Measurements from ENCODE around the gene DLG2. TPM values are rescaled to one million over a fixed set of nuclear protein-coding genes. Genes with fewer than 3 reads are reported as not detected.

DLG2 gene
- total RNA-seq, 1 experiment from 2014 or later: 17.5 TPM

DNA sequence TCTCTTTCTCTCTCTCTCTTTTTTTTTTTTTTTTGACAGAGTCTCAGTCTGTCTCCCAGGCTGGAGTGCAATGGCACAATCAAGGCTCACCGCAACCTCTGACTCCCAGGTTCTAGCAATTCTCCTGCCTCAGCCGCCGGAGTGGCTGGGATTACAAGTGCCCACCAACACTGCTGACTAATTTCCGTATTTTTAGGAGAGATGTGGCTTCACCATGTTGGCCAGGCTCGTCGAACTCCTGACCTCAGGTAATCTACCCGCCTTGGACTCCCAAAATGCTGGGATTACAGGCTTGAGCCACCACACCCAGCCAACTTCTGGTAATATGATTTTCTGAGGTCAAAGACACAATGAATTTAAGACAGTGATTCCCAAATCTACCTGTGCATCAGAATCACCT, 1681.2 kb downstream of the DLG2 start:
- no peaks in the 10 kb centered on the region for H3K27me3 Mint-ChIP-seq (ENCODE audit: low read depth)
- ChIA-PET POLR2A (no interaction called here), CTCF (no interaction called here)
- H3K27ac Mint-ChIP-seq: no peak overlapping the region
- no peak overlapping the region for H3K4me3 Mint-ChIP-seq
- peaks cover 9% of the 10 kb centered on the region; the same call in 1 of the 2 replicates for H3K9me3 Mint-ChIP-seq
- H3K4me1 Mint-ChIP-seq: peaks cover 17% of the 10 kb centered on the region
- ATAC-seq (no peak), DNase-seq (ENCODE audit: low spot score) (no peak)
- H3K36me3 Mint-ChIP-seq: no peaks in the 10 kb centered on the region
- TF ChIP-seq ZNF263 (CRISPR knock-in tag; IDR thresholded peaks at IDR 0.05; ENCODE audit: low read depth) (no peak), HMGA2 (CRISPR knock-in tag; IDR thresholded peaks at IDR 0.05) (no peak), ZNF232 (CRISPR knock-in tag; IDR thresholded peaks at IDR 0.05) (no peak), GRHL2 (CRISPR knock-in tag; IDR thresholded peaks at IDR 0.05; ENCODE audit: insufficient replicate concordance, severe bottlenecking) (no peak), NFE2L1 (CRISPR knock-in tag; IDR thresholded peaks at IDR 0.05) (no peak), ZNF317 (CRISPR knock-in tag; IDR thresholded peaks at IDR 0.05; ENCODE audit: borderline replicate concordance, low read depth) (no peak), ELF4 (CRISPR knock-in tag; IDR thresholded peaks at IDR 0.05; ENCODE audit: low read depth) (no peak), TEAD1 (CRISPR knock-in tag; IDR thresholded peaks at IDR 0.05) (no peak)
- TF ChIP-seq, protein P1, sequence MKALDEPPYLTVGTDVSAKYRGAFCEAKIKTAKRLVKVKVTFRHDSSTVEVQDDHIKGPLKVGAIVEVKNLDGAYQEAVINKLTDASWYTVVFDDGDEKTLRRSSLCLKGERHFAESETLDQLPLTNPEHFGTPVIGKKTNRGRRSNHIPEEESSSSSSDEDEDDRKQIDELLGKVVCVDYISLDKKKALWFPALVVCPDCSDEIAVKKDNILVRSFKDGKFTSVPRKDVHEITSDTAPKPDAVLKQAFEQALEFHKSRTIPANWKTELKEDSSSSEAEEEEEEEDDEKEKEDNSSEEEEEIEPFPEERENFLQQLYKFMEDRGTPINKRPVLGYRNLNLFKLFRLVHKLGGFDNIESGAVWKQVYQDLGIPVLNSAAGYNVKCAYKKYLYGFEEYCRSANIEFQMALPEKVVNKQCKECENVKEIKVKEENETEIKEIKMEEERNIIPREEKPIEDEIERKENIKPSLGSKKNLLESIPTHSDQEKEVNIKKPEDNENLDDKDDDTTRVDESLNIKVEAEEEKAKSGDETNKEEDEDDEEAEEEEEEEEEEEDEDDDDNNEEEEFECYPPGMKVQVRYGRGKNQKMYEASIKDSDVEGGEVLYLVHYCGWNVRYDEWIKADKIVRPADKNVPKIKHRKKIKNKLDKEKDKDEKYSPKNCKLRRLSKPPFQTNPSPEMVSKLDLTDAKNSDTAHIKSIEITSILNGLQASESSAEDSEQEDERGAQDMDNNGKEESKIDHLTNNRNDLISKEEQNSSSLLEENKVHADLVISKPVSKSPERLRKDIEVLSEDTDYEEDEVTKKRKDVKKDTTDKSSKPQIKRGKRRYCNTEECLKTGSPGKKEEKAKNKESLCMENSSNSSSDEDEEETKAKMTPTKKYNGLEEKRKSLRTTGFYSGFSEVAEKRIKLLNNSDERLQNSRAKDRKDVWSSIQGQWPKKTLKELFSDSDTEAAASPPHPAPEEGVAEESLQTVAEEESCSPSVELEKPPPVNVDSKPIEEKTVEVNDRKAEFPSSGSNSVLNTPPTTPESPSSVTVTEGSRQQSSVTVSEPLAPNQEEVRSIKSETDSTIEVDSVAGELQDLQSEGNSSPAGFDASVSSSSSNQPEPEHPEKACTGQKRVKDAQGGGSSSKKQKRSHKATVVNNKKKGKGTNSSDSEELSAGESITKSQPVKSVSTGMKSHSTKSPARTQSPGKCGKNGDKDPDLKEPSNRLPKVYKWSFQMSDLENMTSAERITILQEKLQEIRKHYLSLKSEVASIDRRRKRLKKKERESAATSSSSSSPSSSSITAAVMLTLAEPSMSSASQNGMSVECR (CRISPR knock-in tag; IDR thresholded peaks at IDR 0.05; ENCODE audit: borderline replicate concordance): no peak
- TF ChIP-seq, protein P2, sequence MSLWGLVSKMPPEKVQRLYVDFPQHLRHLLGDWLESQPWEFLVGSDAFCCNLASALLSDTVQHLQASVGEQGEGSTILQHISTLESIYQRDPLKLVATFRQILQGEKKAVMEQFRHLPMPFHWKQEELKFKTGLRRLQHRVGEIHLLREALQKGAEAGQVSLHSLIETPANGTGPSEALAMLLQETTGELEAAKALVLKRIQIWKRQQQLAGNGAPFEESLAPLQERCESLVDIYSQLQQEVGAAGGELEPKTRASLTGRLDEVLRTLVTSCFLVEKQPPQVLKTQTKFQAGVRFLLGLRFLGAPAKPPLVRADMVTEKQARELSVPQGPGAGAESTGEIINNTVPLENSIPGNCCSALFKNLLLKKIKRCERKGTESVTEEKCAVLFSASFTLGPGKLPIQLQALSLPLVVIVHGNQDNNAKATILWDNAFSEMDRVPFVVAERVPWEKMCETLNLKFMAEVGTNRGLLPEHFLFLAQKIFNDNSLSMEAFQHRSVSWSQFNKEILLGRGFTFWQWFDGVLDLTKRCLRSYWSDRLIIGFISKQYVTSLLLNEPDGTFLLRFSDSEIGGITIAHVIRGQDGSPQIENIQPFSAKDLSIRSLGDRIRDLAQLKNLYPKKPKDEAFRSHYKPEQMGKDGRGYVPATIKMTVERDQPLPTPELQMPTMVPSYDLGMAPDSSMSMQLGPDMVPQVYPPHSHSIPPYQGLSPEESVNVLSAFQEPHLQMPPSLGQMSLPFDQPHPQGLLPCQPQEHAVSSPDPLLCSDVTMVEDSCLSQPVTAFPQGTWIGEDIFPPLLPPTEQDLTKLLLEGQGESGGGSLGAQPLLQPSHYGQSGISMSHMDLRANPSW (CRISPR knock-in tag; conservative IDR thresholded peaks at IDR 0.05; ENCODE audit: low read depth): no peak
- TF ChIP-seq, protein P3, sequence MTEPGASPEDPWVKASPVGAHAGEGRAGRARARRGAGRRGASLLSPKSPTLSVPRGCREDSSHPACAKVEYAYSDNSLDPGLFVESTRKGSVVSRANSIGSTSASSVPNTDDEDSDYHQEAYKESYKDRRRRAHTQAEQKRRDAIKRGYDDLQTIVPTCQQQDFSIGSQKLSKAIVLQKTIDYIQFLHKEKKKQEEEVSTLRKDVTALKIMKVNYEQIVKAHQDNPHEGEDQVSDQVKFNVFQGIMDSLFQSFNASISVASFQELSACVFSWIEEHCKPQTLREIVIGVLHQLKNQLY (CRISPR knock-in tag; IDR thresholded peaks at IDR 0.05): no peak
- TF ChIP-seq, protein P4, sequence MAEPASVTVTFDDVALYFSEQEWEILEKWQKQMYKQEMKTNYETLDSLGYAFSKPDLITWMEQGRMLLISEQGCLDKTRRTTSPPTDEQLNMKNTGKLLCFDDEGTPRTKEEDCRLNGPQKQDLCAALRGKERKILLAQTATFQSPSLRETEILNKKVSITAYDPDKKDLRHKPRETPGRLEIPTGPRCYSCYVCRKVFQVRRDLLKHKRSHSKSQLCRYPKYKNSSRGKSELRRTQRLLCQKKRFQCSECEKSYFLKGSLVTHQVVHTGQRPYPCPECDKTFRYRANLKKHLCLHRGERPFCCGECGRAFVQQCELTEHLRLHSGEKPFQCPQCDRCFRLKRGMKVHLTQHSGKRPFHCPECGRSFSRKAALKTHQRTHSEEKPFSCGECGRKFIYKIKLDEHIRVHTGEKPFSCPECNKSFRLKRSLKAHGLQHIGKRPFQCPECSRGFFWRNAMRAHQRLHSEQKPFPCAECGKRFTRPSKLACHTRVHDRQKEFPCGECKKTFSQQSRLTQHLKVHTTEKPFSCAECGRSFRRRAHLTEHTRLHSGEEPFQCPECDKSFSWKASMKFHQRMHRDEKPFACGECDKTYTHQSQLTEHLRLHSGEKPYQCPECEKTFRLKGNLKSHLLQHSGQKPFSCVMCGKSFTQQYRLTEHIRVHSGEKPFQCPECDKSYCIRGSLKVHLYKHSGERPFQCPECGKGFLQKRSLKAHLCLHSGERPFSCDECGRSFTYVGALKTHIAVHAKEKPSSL (CRISPR knock-in tag; conservative IDR thresholded peaks at IDR 0.05): no peak

DNA sequence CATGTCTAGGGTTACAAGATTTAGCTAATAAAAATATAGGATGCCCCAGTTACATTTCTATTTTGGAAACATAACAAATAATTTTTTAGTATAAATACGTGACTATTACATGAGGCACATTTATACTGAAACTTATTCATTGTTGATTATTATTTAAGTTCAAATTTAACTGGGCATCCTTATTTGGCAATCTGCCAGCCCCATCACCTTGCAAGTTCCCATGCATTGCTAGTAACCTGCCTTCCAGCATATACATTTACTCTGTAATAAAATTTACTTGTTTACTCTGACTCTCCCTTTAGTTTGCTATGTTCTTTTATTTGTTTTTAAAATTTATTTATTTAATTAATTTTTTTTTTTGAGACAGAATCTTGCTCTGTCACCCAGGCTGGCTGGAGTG, 1686.1 kb downstream of the DLG2 start:
- no peak for ATAC-seq
- TF ChIP-seq KAT7 (CRISPR knock-in tag; IDR thresholded peaks at IDR 0.05; ENCODE audit: borderline replicate concordance) (no peak), ZNF671 (CRISPR knock-in tag; IDR thresholded peaks at IDR 0.05) (no peak), ETV6 (CRISPR knock-in tag; IDR thresholded peaks at IDR 0.05) (no peak), NFATC4 (CRISPR knock-in tag; IDR thresholded peaks at IDR 0.05) (no peak)
- TF ChIP-seq, protein P5, sequence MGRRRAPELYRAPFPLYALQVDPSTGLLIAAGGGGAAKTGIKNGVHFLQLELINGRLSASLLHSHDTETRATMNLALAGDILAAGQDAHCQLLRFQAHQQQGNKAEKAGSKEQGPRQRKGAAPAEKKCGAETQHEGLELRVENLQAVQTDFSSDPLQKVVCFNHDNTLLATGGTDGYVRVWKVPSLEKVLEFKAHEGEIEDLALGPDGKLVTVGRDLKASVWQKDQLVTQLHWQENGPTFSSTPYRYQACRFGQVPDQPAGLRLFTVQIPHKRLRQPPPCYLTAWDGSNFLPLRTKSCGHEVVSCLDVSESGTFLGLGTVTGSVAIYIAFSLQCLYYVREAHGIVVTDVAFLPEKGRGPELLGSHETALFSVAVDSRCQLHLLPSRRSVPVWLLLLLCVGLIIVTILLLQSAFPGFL (CRISPR knock-in tag; IDR thresholded peaks at IDR 0.05; ENCODE audit: borderline replicate concordance): no peak
- TF ChIP-seq, protein P4 (CRISPR knock-in tag; conservative IDR thresholded peaks at IDR 0.05): no peak
- no peaks in the 10 kb centered on the region for H3K36me3 Mint-ChIP-seq
- no peaks in the 10 kb centered on the region for H3K27me3 Mint-ChIP-seq (ENCODE audit: low read depth)
- peaks cover 11% of the 10 kb centered on the region for H3K4me1 Mint-ChIP-seq
- H3K9me3 Mint-ChIP-seq: peaks cover 9% of the 10 kb centered on the region; the same call in 1 of the 2 replicates
- DNase-seq (ENCODE audit: low spot score): no peak
- H3K4me3 Mint-ChIP-seq: no peak overlapping the region
- no peak overlapping the region for H3K27ac Mint-ChIP-seq
- ChIA-PET POLR2A (no interaction called here), CTCF (no interaction called here)

Measured in WTC11 (cell line).